Breast epithelium (tissue), 3 donors: ENCODE data around the gene LEAP2.

Experiments used
- CTCF ChIP-seq, 3 donors: fragments of 450-650 bp; IDR thresholded peaks; one replicate each; pipeline ENCODE4 v1.5.1; 2016 to 2017; ENCODE audit warnings: antibody characterized with exemption in 3 of 3, mild to moderate bottlenecking in 3 of 3, moderate library complexity in 3 of 3
- POLR2AphosphoS5 ChIP-seq, 3 donors: sonication (generic); formaldehyde crosslinking; IDR thresholded peaks; one replicate each; pipeline ENCODE4 v1.6.1; 2017; ENCODE audit warnings: antibody characterized with exemption in 3 of 3

- TF ChIP-seq CTCF (IDR thresholded peaks at IDR 0.05) (no peak), POLR2AphosphoS5 (IDR thresholded peaks at IDR 0.05) (no peak)
Measured at GRCh38 chr5:132884548-132884947, 11.1 kb downstream of the LEAP2 start.
